GM12878 (cell line): ENCODE results near the gene DCUN1D3. TPM values are rescaled to one million over a fixed set of nuclear protein-coding genes. Genes with fewer than 3 reads are reported as not detected.

Source experiments
- ATAC-seq: fragments of 200-7000 bp; cut with Tn5 transposase; 3 replicates; pipeline ENCODE4 v1.9.1; 2020; ENCODE audit warnings: mild to moderate bottlenecking, moderate library complexity
- BruUV-seq: library from RNA; stranded (reverse); fragments of 400-500 nt; replicated peaks from 2 replicates; lab custom pipeline; 2021; lab: Mats Ljungman, UMichigan
- CTCF ChIA-PET: fragments of 300-600 bp; sonication (Branson Sonifier 250); formaldehyde crosslinking; extraction: SDS; loops from one replicate; lab custom pipeline; 2021; ENCODE audit warnings: inconsistent platforms; lab: Yijun Ruan, JAX
- POLR2A ChIA-PET: fragments of 350-600 bp; formaldehyde crosslinking; extraction: SDS; loops from one replicate; lab custom pipeline; 2021; ENCODE audit warnings: inconsistent platforms; lab: Charles Lee
- RAD21 ChIA-PET: fragments of 300-600 bp; sonication (Branson Sonifier 250); formaldehyde crosslinking; loops from one replicate; lab custom pipeline; 2023; ENCODE audit warnings: antibody characterized with exemption; ENCODE audit not compliant: unreplicated experiment; lab: Charles Lee
- SMC1A ChIA-PET: fragments of 300-600 bp; sonication (Branson Sonifier 250); formaldehyde crosslinking; loops from one replicate; lab custom pipeline; 2023; ENCODE audit not compliant: unreplicated experiment, uncharacterized antibody; lab: Charles Lee
- DNase-seq: peaks from one replicate; pipeline ENCODE4 v3.0.0-alpha.2; 2011; ENCODE audit warnings: low read depth, low spot score
- FAIRE-seq: peaks from 3 replicates; lab custom pipeline; 2011; peaks lifted over from hg19 to GRCh38; lab: Jason Lieb, UNC
- H2AFZ ChIP-seq: 2 replicates; pipeline ENCODE4 v1.6.0; 2011; ENCODE audit warnings: low read depth, low read length, control low read depth; ENCODE audit not compliant: control insufficient read depth
- H3K27ac ChIP-seq: 2 replicates; pipeline ENCODE4 v1.5.1; 2011; ENCODE audit warnings: control low read depth; ENCODE audit not compliant: control insufficient read depth, insufficient read depth
- H3K27me3 ChIP-seq, 2 experiments: replicated peaks in 1 of 2; 2 replicates each; pipeline versions ENCODE4 v1.6.0 to v1.6.1; 2011; ENCODE audit warnings: low read length in 1 of 2; ENCODE audit not compliant: control insufficient read depth in 2 of 2, insufficient read depth in 2 of 2
- H3K36me3 ChIP-seq, 2 experiments: 2 replicates each; pipeline ENCODE4 v1.5.1; 2011; ENCODE audit warnings: low read length in 1 of 2; ENCODE audit not compliant: control insufficient read depth in 2 of 2, insufficient read depth in 2 of 2
- H3K4me1 ChIP-seq: 2 replicates; pipeline ENCODE4 v1.6.1; 2011; ENCODE audit warnings: mild to moderate bottlenecking, low read length, moderate library complexity, mixed read lengths; ENCODE audit not compliant: control insufficient read depth, insufficient read depth
- H3K4me2 ChIP-seq: 2 replicates; pipeline ENCODE4 v1.6.0; 2011; ENCODE audit warnings: control low read depth; ENCODE audit not compliant: control insufficient read depth, insufficient read depth
- H3K4me3 ChIP-seq: fragments of 200-600 bp; sonication (generic); 2 replicates; pipeline ENCODE4 v1.5.1; 2016
- H3K79me2 ChIP-seq: 2 replicates; pipeline ENCODE4 v1.6.0; 2011; ENCODE audit warnings: low read length; ENCODE audit not compliant: control insufficient read depth, insufficient read depth
- H3K9ac ChIP-seq: 2 replicates; pipeline ENCODE4 v1.8.0; 2011; ENCODE audit warnings: low read length, control low read depth, mixed read lengths; ENCODE audit not compliant: control insufficient read depth, insufficient read depth
- H3K9me3 ChIP-seq: replicated peaks from 3 replicates; pipeline ENCODE4 v1.5.1; 2011; ENCODE audit warnings: mild to moderate bottlenecking, low read length; ENCODE audit not compliant: control insufficient read depth, insufficient read depth
- H4K20me1 ChIP-seq: 2 replicates; pipeline ENCODE4 v1.6.0; 2011; ENCODE audit not compliant: control insufficient read depth, insufficient read depth
- ATF2 ChIP-seq: IDR thresholded peaks from 2 replicates; pipeline ENCODE4 v1.6.1; 2012; ENCODE audit warnings: low read length, inconsistent platforms
- CBFB ChIP-seq: IDR thresholded peaks from 2 replicates; pipeline ENCODE4 v1.6.1; 2016; ENCODE audit warnings: antibody characterized with exemption, low read depth
- CHD4 ChIP-seq: fragments of 200-600 bp; sonication (generic); IDR thresholded peaks from 2 replicates; pipeline ENCODE4 v1.6.1; 2016; ENCODE audit warnings: mild to moderate bottlenecking
- E4F1 ChIP-seq: fragments of 450-650 bp; IDR thresholded peaks from 2 replicates; pipeline ENCODE4 v1.6.1; 2018; ENCODE audit warnings: borderline replicate concordance, mild to moderate bottlenecking; ENCODE audit not compliant: partially characterized antibody
- FOXK2 ChIP-seq: fragments of 450-650 bp; IDR thresholded peaks from 2 replicates; pipeline ENCODE4 v1.6.1; 2017; ENCODE audit warnings: mild to moderate bottlenecking, moderate library complexity
- LARP7 ChIP-seq: fragments of 450-650 bp; IDR thresholded peaks from 2 replicates; pipeline ENCODE4 v1.6.1; 2017; ENCODE audit warnings: mild to moderate bottlenecking
- MEF2B ChIP-seq: fragments of 450-650 bp; IDR thresholded peaks from 2 replicates; pipeline ENCODE4 v1.6.1; 2018; ENCODE audit warnings: mild to moderate bottlenecking, moderate library complexity; ENCODE audit not compliant: partially characterized antibody, poor library complexity, severe bottlenecking
- MTA3 ChIP-seq: IDR thresholded peaks from 2 replicates; pipeline ENCODE4 v1.6.1; 2012; ENCODE audit warnings: low read length, inconsistent platforms, borderline replicate concordance
- POLR2AphosphoS2 ChIP-seq: IDR thresholded peaks from 2 replicates; pipeline ENCODE4 v1.6.1; 2011; ENCODE audit warnings: low read depth, mild to moderate bottlenecking, low read length, improper control_type of control experiment, moderate library complexity
- REST ChIP-seq: IDR thresholded peaks from 2 replicates; pipeline ENCODE4 v1.6.1; 2012; ENCODE audit warnings: mild to moderate bottlenecking, low read depth, low read length
- RUNX3 ChIP-seq: IDR thresholded peaks from 2 replicates; pipeline ENCODE4 v1.6.1; 2012; ENCODE audit warnings: low read length, inconsistent platforms
- SMC3 ChIP-seq: IDR thresholded peaks from 2 replicates; pipeline ENCODE4 v1.6.1; 2011; ENCODE audit warnings: low read length, improper control_type of control experiment, borderline replicate concordance
- SP1 ChIP-seq: IDR thresholded peaks from one replicate; pipeline ENCODE4 v1.6.1; 2011; ENCODE audit warnings: low read depth, low read length
- TCF12 ChIP-seq: IDR thresholded peaks from 2 replicates; pipeline ENCODE4 v1.6.1; 2011; ENCODE audit warnings: low read depth, mild to moderate bottlenecking, low read length
- WRNIP1 ChIP-seq: IDR thresholded peaks from 2 replicates; pipeline ENCODE4 v1.6.1; 2011; ENCODE audit warnings: low read depth, low read length, improper control_type of control experiment, borderline replicate concordance
- ZNF207 ChIP-seq: fragments of 450-650 bp; IDR thresholded peaks from 2 replicates; pipeline ENCODE4 v1.6.1; 2014; ENCODE audit warnings: antibody characterized with exemption, mild to moderate bottlenecking, borderline replicate concordance
- ZNF384 ChIP-seq: IDR thresholded peaks from 2 replicates; pipeline ENCODE4 v1.6.1; 2012; ENCODE audit warnings: low read depth, mild to moderate bottlenecking, low read length, improper control_type of control experiment, borderline replicate concordance
- WGBS: methylation state at CpG from one replicate; pipeline ENCODE4 v1.1.6; 2016; ENCODE audit warnings: low lambda C conversion rate; ENCODE audit not compliant: insufficient replicate concordance, insufficient coverage; ENCODE audit errors: missing lambda C conversion rate; 5-methylcytosine and 5-hydroxymethylcytosine counted together
- in situ Hi-C: fragments of 300-500 bp; cut with MboI; formaldehyde crosslinking; loops from 9 replicates; pipeline ENCODE4 v1.14.3; 2018; ENCODE audit warnings: mixed read lengths
- intact Hi-C: fragments of 100-400 bp; cut with micrococcal nuclease; formaldehyde crosslinking; loops from one replicate; pipeline ENCODE4 v1.14.2; 2022; ENCODE audit not compliant: unreplicated experiment
- polyA plus RNA-seq, 11 experiments: library from polyadenylated mRNA; depleted of rRNA in 4 of 11; unstranded in 6 of 11; stranded (reverse) in 5 of 11; fragments of >200 nt; fragmentation: Nextera tagmentation in 4 of 11; fragmentation: Illumina TruSeq in 1 of 11; extraction: Ambion mirVana in 4 of 11; extraction: Trizol in 1 of 11; gene quantifications; 1 replicate in 1 of 11; 2 replicates in 10 of 11; pipeline versions ENCODE4 v1.2.1 to v1.2.3, GENCODE V29; 2011 to 2016; ENCODE audit warnings: inconsistent platforms in 2 of 11, missing spikeins in 2 of 11, low read depth in 1 of 11
- total RNA-seq, 4 experiments: library from RNA; depleted of rRNA in 3 of 4; stranded (reverse); fragments of >200 nt in 3 of 4; fragmentation: Illumina TruSeq in 1 of 4; extraction: Trizol in 1 of 4; gene quantifications; 2 replicates each; pipeline versions ENCODE4 v1.2.1 to v1.2.3, GENCODE V29; 2013 to 2021

The DCUN1D3 gene
- total and polyA plus RNA-seq, 10 of the 15 experiments (the other 5 are each of a cell fraction or from before 2014, with no cell fraction given): 0.47 to 4.5 (median 1.9) TPM

DNA sequence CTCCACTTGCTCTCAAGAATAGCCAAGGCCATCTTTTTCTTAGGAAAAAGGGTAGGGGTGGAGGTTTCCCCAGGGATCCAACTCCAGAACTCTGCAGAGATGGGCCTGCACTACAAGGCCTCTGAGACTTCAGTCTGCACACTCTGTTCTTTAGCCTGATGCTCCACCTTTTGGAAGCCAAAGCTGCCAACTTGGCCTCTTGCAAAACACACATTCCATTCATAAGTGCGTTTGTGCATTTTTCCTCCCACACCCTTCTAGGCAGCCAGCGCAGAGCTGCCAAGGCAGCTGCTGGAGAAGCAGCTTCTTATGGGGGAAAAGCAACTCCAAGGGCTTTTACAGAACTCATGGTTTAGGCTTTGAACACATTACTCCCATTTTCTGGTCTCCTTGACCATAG is 48.6 kb downstream of the DCUN1D3 start:
- Histone ChIP-seq H3K36me3 (peaks cover 0 to 2% of the 10 kb centered on the region in 2 experiments; a peak in 1 of 4 replicates), H3K9ac (no peak overlapping the region), H2AFZ (no peak overlapping the region), H3K4me3 (no peak overlapping the region), H3K4me1 (no peaks in the 10 kb centered on the region), H3K27ac (no peak overlapping the region), H4K20me1 (no peaks in the 10 kb centered on the region), H3K27me3 (no peaks in the 10 kb centered on the region), H3K9me3 (no peaks in the 10 kb centered on the region), H3K79me2 (no peaks in the 10 kb centered on the region), H3K4me2 (no peak overlapping the region)
- no peak for ATAC-seq
- ChIA-PET POLR2A (no interaction called here), SMC1A (interaction anchor here (0.5 to 6.7 kb wide), 13 partner anchors 22 to 337 kb away, joined by 3 to 50 read pairs (median 6); no protein-coding TSS in a partner anchor), CTCF (interaction anchor here (1.0 to 5.6 kb wide), 17 partner anchors 11 to 306 kb away, joined by 3 to 58 read pairs (median 8); partner anchors contain the start of genes DCUN1D3 and LDAF1), RAD21 (interaction anchor here (0.8 to 2.8 kb wide), 11 partner anchors 13 to 449 kb away, joined by 3 to 14 read pairs (median 7); partner anchors contain the start of gene DCUN1D3)
- no peak for FAIRE-seq
- no peak for TF ChIP-seq REST
- no peak for TF ChIP-seq ATF2
- no peak for TF ChIP-seq WRNIP1
- TF ChIP-seq LARP7: no peak
- no peak for TF ChIP-seq SMC3
- TF ChIP-seq MTA3: no peak
- no peak for TF ChIP-seq POLR2AphosphoS2
- no peak for TF ChIP-seq RUNX3
- no peak for TF ChIP-seq FOXK2
- TF ChIP-seq ZNF384: no peak
- TF ChIP-seq ZNF207: no peak
- TF ChIP-seq CBFB: no peak
- TF ChIP-seq SP1: no peak
- no peak for TF ChIP-seq MEF2B
- no peak for TF ChIP-seq CHD4
- no peak for TF ChIP-seq TCF12
- TF ChIP-seq E4F1: no peak
- DNase-seq: no peak
- WGBS: 97% methylated on average over 2 of the region's 2 CpGs
- in situ Hi-C loops (loop anchor here (5.0 kb wide), 2 partner anchors 151 to 231 kb away; no protein-coding TSS in a partner anchor), intact Hi-C loops (loop anchor here (2.0 to 10.0 kb wide), 3 partner anchors 93 to 231 kb away; no protein-coding TSS in a partner anchor)
- BruUV-seq: no TSS peak
